ENCODE results near the gene ATCAY. TPM values are rescaled to one million over a fixed set of nuclear protein-coding genes. Genes with fewer than 3 reads are reported as not detected.

Gene ATCAY
- polyA plus RNA-seq, 2 of the 4 experiments (the other 2 are of a cell fraction), result 0.06 TPM; not detected in 1

- Histone ChIP-seq H3K9me3 (peaks cover 4% of the 10 kb centered on the region; the same call in 2 of the 3 replicates), H3K27ac (no peak overlapping the region), H3K4me1 (no peaks in the 10 kb centered on the region; the same call in 2 of the 3 replicates), H3K4me3 (no peak overlapping the region), H3K4me2 (no peak overlapping the region)
- ATAC-seq (peak in 1 of 2 experiments; percentile 61; a peak in 3 of 6 replicates), DNase-seq (ENCODE audit: low read depth in 1 of 2, low spot score in 1 of 2) (no peak), FAIRE-seq (no peak)
- ChIA-PET POLR2A (no interaction called here), CTCF (no interaction called here)
- 40% methylated on average over 14 of the region's 14 CpGs for WGBS (ENCODE audit: missing lambda C conversion rate)
- TF ChIP-seq ZNF302 (CRISPR knock-in tag; IDR thresholded peaks at IDR 0.05) (no peak), KDM5A (IDR thresholded peaks at IDR 0.05) (no peak), MAZ (IDR thresholded peaks at IDR 0.05; ENCODE audit: borderline replicate concordance, low read depth, low read length) (no peak), EHMT2 (IDR thresholded peaks at IDR 0.05; ENCODE audit: low read depth) (no peak), CBX8 (IDR thresholded peaks at IDR 0.05) (no peak), HOXA7 (CRISPR knock-in tag; IDR thresholded peaks at IDR 0.05) (no peak), POLR2AphosphoS2 (conservative IDR thresholded peaks at IDR 0.05; ENCODE audit: low read length) (no peak), MYC (IDR thresholded peaks at IDR 0.05; ENCODE audit: borderline replicate concordance, low read length) (no peak), JUN (IDR thresholded peaks at IDR 0.05) (no peak), RFX5 (IDR thresholded peaks at IDR 0.05) (no peak), JUNB (IDR thresholded peaks at IDR 0.05) (no peak), EP300 (IDR thresholded peaks at IDR 0.05) (no peak), FOSB (CRISPR knock-in tag; IDR thresholded peaks at IDR 0.05) (no peak), ZSCAN20 (CRISPR knock-in tag; IDR thresholded peaks at IDR 0.05) (no peak)
Measured at GRCh38 chr19:3866910-3867638, 13.4 kb upstream of the ATCAY start.

- H3K4me2 ChIP-seq, result peak overlapping the region; percentile 62
- ChIA-PET POLR2A (no interaction called here), CTCF (no interaction called here)
- 29% methylated on average over 8 of the region's 30 CpGs for WGBS (ENCODE audit: missing lambda C conversion rate)
- 0 out of 6 replicates have a peak overlapping the region, but pooled peaks of 1 of the 2 experiments have one; percentile 33 for H3K27ac ChIP-seq
- H3K4me1 ChIP-seq, result no peaks in the 10 kb centered on the region; the same call in 2 of the 3 replicates
- FAIRE-seq (no peak), ATAC-seq (no peak), DNase-seq (ENCODE audit: low read depth in 1 of 2, low spot score in 1 of 2) (no peak)
- H3K4me3 ChIP-seq, result no peak overlapping the region; the same call in 2 of the 3 replicates
- peaks cover 4% of the 10 kb centered on the region; the same call in 2 of the 3 replicates for H3K9me3 ChIP-seq
- TF ChIP-seq, protein P1, sequence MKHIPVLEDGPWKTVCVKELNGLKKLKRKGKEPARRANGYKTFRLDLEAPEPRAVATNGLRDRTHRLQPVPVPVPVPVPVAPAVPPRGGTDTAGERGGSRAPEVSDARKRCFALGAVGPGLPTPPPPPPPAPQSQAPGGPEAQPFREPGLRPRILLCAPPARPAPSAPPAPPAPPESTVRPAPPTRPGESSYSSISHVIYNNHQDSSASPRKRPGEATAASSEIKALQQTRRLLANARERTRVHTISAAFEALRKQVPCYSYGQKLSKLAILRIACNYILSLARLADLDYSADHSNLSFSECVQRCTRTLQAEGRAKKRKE (CRISPR knock-in tag; IDR thresholded peaks at IDR 0.05; ENCODE audit: low read depth), result no peak
- TF ChIP-seq MAFK (IDR thresholded peaks at IDR 0.05; ENCODE audit: partially characterized antibody) (no peak), KDM1A (IDR thresholded peaks at IDR 0.05; ENCODE audit: low read depth) (no peak)
Measured at GRCh38 chr19:3867971-3868769, 12.3 kb upstream of the ATCAY start.

- Histone ChIP-seq H3K4me1 (no peaks in the 10 kb centered on the region; the same call in 2 of the 3 replicates), H3K4me3 (peak within 1 kb of the TSS; percentile 27; the same call in 1 of the 3 replicates), H3K27ac (0 out of 6 replicates have a peak within 1 kb of the TSS, but pooled peaks of 1 of the 2 experiments have one; percentile 33), H3K4me2 (peak within 1 kb of the TSS; percentile 62), H3K9me3 (peaks cover 4% of the 10 kb centered on the region; the same call in 2 of the 3 replicates)
- CTCF ChIA-PET, result interaction anchor here (1.0 kb wide), 1 partner anchor 22 kb away, joined by 3 read pairs; no protein-coding TSS in a partner anchor
- POLR2A ChIA-PET, result no interaction called here
- DNase-seq (ENCODE audit: low read depth in 1 of 2, low spot score in 1 of 2) (peak in 1 of 2 experiments; percentile 22), FAIRE-seq (no peak), ATAC-seq (no peak; a peak in 2 of 6 replicates)
- WGBS (ENCODE audit: missing lambda C conversion rate), result 32% methylated on average over 16 of the region's 62 CpGs
- peak; percentile 83 for TF ChIP-seq MAX (IDR thresholded peaks at IDR 0.05)
- no peak for TF ChIP-seq CTCF (IDR thresholded peaks at IDR 0.05)
- no peak for TF ChIP-seq HMGXB4 (CRISPR knock-in tag; IDR thresholded peaks at IDR 0.05; ENCODE audit: borderline replicate concordance)
- no peak for TF ChIP-seq ZC3H11A (IDR thresholded peaks at IDR 0.05)
- TF ChIP-seq MAZ (IDR thresholded peaks at IDR 0.05; ENCODE audit: borderline replicate concordance, low read depth, low read length), result no peak
- TF ChIP-seq E2F6 (IDR thresholded peaks at IDR 0.05; ENCODE audit: borderline replicate concordance, low read depth), result peak; percentile 84; the same call in 1 of the 2 replicates
- no peak for TF ChIP-seq KDM1A (IDR thresholded peaks at IDR 0.05; ENCODE audit: low read depth)
- TF ChIP-seq ESRRA (IDR thresholded peaks at IDR 0.05; ENCODE audit: borderline replicate concordance, low read length), result no peak
- TF ChIP-seq, protein P2, sequence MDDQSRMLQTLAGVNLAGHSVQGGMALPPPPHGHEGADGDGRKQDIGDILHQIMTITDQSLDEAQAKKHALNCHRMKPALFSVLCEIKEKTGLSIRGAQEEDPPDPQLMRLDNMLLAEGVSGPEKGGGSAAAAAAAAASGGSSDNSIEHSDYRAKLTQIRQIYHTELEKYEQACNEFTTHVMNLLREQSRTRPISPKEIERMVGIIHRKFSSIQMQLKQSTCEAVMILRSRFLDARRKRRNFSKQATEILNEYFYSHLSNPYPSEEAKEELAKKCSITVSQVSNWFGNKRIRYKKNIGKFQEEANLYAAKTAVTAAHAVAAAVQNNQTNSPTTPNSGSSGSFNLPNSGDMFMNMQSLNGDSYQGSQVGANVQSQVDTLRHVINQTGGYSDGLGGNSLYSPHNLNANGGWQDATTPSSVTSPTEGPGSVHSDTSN (IDR thresholded peaks at IDR 0.05), result no peak
Measured at GRCh38 chr19:3868770-3869456, 11.6 kb upstream of the ATCAY start, which contains the start of gene ZFR2. Gene ZFR2, minus strand, starts transcription at chr19:3869038. Its CDS starts 21 bp downstream, at chr19:3869017.

All from A549 (cell line).